HTERT RPE-1 (cell line): ENCODE measurements around the gene CLIC1.

ENCODE experiments used
- in situ Hi-C: fragments of 300-500 bp; cut with MboI; formaldehyde crosslinking; loops from 4 replicates; pipeline ENCODE4 v1.14.3; 2020; ENCODE audit warnings: low sequenced_read_pairs

Gene CLIC1

DNA sequence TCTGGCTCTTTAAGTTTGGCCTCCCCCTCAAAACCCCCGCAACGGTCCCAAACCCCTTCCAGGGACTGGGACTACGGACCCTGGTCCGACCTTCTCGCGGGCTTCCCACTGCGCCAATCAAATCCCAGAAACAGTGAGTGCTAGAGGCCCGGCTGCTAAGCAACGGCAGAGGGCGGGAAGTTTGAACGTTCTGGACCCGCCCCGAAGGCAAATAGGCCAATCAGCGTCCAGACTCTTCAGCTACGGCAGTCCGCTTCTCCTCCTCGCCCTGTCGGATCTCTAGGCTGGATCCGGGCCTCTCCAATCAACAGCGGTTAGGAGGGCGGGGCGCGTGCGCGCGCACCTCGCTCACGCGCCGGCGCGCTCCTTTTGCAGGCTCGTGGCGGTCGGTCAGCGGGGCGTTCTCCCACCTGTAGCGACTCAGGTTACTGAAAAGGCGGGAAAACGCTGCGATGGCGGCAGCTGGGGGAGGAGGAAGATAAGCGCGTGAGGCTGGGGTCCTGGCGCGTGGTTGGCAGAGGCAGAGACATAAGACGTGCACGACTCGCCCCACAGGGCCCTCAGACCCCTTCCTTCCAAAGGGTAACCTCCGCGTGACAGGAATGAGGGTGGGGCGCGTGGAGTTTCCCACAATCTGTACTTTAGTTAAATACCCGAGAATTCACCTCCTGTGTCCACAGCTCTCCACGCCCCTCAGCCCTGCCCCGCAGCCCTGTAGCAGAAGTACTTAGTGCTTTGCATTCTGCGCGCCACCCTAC lies 3.5 kb upstream of the CLIC1 start, which contains the start of gene MSH5:
MSH5 (plus strand) TSS at position 367 of the 758 bp plus-strand sequence. CDS start 462 bp downstream, outside the sequence.
- in situ Hi-C loops = no loop called here

DNA sequence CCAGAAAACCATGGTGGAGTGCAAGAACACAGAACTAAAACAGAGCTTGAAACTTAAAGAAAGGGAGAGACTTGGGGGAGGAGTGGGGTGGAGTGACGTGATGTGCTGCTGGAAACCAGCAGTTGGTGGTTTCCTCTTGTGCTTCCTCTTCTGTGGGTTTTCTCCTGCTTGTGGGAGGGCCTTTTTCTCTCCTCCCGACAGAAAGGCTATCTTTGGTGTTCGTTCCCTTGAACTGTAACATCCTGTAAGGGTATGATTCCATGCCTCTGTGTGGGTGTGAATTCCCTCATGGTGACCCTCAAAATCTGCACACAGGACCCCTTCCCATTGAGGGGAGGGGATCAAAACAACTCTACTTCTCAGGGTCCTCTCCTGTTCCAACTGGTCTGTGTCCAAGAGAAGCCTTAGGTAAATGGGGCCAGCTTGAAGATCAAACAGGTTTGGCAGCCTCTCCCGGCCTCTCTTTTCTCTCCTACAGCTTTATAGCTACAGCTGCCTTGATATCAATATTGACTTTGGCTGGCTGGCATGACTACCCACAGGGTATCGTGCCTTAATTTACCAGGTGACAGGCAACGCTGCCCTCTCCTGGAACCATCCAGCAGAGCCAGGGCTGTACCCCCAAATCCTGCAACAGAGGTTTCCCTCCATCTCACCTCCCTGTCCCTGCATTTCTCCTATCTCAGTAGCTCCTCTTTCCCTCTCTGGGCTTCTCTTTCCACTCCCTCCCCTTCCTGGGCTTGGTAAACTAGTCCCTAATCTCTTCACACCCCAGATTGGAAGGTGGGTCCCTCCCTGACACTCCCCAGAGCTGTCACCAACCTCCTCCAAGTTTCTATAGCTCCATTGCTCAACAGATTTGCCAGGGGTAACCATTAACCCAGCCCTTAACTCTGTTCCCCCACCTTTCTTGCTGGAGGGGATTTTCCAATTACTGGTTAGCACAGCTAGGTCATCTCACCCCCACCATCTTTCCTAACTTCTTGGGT lies 2.0 kb upstream of the CLIC1 start:
- in situ Hi-C loops = no loop called here

DNA sequence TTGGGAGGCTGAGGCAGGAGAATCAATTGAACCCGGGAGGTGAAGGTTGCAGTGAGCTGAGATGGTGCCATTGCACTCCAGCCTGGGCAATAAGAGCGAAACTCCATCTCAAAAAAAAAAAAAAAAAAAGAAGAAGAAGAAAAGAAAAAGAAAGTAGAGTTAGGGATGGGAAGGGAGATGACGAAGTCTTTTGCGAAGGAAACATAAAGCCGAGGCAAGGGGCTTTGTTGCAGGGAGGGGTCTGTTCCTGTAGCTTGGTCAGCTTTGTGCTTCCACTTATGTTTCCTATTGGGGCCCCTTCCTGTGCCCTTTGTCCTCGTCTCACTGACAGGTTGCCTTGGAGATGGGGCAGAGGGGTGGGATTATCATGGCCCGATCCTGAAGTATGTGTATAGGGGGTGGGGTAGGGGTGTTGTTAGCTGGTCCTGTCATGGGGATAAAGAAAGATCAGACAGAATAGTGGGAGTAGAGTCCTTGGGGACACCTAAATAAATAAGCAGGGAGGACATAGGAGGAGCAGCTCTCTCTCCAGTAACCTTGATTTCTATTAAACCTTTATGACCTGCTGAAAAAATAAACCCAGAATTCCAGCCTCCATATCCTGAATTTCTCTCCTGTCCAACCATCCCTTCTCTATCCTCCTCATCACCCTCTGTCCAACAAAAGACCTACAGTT lies 1.1 kb upstream of the CLIC1 start:
- in situ Hi-C loops = no loop called here

DNA sequence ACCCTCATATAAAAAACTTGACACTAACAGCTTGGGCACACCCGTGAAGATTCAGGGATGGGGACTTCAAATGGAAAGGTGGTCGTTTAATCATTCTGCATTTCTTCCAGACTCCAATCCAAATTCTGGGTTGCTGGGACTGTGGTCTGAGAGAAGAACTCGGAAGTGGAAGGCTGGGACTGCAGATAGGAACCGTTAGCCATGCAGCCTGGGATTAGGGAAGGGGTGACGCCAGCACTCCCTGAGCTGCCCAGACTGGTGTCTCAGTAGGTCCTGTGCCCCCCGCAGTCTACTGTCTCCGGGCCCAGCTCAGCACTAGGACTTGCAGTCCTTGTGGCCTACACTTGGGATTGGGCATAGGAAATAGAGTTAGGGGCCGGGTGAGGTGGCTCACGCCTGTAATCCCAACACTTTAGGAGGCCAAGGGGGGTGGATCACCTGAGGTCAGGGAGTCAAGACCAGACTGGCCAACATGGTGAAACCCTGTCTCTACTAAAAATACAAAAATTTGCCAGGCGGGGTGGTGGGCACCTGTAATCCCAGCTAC lies 511 bp upstream of the CLIC1 start:
- in situ Hi-C loops = no loop called here

DNA sequence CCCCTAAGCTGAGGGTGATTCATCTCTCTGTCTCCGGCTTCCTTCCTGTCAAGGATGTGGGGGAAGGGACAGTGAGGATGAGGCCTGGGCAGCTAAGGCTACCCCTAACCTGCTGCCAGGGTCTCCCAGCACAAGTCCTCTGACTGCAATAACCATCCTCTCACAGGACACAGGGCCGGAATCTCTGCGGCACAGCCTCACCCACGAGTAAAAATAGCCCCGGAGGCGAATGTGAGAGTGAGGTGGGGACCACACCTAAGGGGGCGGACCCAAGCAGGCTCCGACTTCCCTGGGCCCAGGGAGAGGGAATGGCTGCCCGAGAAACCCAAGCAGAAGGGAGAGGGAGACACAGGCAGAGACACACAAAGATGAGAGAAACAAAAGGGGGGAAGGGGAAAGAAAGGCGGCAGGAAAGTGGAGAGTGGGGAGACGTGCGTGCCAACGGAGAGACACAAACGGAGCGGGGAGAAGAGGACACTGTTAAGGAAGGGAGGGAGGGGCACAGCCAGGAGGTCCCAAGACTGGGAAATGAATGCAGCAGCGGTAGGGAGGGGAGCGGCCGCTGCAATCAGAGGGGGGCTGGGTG lies 1.4 kb downstream of the CLIC1 start:
- in situ Hi-C loops = no loop called here

DNA sequence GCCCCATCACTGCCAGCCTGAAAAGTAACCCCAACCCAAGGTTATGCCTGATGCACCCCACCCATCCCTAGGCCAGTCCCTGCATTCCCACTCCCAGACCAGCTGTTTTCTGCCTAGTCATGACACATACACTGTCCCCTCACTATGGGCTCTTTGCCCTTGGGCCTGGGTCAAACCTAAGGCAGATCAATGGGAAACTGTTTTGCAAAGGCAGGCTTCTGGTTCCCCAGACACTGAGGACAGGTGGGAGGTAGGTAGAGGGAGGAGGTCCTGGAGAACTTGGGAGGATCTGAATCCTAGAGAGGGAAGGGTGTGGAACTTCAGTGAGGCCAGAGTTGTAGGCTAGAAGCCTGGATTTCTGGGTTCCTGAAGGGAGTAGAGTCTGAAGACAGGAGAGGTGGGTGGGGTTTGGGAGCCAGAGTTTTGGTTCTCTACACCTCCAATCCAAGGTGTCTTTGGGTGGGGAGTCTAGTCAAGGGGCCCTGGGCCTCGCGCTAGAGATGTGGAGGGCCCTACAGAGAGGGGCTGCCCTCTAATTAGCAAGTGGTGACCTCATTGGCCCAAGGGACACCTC lies 2.0 kb downstream of the CLIC1 start:
- in situ Hi-C loops = no loop called here

DNA sequence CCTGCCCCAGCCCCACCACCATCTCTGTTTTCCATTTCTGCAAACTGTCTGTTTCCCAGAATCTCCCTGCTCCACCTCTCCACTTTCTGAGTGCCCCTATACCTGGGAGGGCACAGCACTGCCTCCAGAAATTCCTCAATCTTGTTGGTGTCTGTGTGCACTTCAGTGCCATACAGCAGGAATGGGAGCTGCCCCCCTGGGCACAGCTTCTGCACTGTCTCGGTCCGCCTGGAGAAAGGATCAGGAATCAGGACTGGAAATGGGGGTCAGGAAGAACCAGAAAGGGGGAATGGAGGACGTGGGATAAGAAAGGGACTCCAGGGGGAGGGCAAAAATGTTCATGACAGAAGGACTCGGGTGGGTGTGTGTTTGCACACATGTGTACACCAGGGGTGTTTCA lies 2.6 kb downstream of the CLIC1 start:
- in situ Hi-C loops = no loop called here

DNA sequence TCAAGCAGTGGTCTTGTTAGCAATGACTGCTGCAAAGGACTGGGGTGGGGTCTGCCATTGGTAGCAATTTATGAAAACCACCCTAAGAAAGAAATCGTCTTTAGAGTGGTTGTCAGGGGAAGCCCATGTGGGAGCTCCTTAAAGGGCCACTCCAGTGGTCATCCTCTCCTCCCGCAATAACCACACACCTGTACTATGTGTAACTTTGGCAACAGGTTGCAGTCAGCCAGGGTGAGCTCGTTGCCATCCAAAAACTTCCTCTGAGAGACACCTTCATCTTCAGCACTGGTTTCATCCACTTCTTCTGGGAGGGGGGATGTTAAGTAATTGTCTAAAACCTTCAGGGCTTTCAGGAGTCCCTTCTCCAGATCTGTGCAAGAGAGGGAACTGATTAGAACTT lies 4.3 kb downstream of the CLIC1 start:
- in situ Hi-C loops = no loop called here

DNA sequence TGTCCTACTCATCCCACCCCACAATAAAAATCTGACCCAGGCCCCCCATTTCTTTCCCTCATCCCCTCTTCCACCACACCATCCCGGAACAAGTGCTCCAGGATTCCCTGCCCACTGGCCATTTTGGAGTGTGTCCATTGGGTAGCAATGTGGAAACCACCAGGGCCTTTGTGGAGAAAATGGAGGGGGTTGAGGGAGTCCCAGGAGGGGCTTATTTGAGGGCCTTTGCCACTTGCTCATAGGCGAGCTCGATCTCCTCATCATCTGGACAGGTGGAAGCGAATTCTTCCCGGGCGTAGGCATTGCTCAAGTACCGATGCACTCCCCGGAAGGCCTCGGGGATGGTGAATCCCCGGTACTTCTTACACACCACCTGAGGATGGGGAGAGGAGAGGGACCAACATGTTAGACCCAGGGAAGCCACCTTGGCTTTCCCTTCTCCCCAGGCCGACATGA lies 5.7 kb downstream of the CLIC1 start:
- in situ Hi-C loops = no loop called here

DNA sequence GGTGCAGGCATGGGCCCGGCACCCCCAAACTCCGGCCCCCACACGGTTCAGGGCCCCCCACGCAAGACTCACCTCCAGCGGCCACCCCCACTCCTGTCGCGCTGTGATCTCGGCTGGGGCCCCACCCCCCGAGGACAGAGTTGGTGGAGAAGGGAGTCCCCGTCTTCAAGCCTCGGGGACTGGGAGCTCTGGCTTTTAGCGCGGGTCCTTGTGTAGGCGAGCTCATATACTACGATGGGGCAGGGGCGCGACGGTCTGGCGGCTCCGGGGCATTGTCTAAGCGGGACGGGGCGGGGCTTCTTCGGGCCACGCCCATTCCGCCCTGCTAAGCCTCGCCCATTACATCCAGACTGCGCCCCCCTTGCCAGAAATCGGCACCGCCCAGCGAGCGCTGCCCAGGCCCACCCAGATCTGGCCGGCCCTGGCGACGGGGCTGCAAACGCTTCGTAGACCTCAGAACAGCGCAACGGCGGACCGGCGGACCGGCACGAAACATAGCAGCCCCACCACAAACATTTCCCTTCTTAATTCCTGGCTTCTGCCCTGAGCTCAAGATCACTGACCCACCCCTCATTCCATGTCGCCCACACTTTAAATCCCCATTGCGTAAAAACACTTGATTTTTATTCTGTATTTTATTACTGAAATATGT lies 6.2 kb downstream of the CLIC1 start:
- in situ Hi-C loops = no loop called here

DNA sequence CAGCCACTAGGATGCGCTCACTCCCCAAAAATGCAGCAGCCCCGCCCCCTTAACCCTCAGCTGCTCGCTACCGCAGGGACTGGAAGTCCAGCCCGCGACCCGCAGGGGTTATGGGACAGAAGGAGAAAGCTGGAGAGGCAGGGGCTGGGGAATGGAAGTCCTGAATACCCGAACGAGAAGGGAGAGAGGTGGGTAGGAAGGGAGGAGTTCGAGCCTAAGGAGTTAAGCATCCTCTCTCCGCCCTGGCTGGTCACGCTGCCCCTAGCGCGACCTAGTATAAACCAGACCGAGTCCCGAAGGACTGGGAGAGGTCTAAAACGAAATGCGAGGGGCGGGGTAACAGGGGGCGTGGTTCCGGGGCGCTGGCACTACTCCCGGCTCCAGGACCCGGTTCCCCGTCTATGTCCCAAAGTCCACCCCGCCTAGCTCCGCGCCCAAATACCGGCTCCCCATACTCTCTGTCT lies 6.8 kb downstream of the CLIC1 start:
- in situ Hi-C loops = no loop called here

DNA sequence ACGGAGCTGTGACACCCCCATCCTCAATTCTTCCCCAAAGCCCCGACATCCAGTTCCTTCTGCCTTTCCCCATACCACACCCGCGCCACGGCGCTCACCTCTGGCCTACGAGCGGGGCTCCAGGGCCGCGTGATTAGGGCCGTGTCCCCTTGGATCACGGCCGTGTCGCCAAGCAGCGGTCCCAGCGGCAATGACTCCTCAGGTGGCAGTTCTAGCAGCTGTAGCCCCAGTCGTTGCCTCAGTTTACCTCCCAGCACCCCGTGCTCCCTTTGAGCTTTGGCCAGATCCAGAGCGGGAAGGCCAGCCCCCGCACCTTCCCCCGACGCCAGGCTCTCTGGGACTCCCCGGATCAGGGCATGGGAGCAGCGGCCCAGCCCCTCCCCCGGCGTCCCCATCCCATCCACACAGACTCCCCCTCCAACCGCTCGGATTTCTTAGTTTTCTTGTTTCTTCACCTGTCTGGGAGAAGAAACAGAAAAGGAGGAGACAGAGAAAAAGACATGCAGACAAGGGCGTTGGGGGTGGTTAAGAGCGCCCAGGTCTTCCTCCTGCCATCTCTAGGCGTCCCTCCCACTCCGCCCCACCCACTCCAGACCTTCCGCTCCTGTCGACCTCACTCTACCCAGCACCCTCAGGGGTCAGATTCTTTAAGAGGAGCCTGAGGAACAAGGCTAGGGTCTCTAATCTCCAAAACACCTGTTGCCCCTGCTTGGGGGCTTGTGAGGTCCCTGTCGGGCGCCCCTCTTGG lies 7.4 kb downstream of the CLIC1 start, which contains the start of gene DDAH2:
DDAH2 (minus strand) TSS at position 533 of the 748 bp plus-strand sequence; CDS start at position 395, 138 bp downstream.
- in situ Hi-C loops = no loop called here

DNA sequence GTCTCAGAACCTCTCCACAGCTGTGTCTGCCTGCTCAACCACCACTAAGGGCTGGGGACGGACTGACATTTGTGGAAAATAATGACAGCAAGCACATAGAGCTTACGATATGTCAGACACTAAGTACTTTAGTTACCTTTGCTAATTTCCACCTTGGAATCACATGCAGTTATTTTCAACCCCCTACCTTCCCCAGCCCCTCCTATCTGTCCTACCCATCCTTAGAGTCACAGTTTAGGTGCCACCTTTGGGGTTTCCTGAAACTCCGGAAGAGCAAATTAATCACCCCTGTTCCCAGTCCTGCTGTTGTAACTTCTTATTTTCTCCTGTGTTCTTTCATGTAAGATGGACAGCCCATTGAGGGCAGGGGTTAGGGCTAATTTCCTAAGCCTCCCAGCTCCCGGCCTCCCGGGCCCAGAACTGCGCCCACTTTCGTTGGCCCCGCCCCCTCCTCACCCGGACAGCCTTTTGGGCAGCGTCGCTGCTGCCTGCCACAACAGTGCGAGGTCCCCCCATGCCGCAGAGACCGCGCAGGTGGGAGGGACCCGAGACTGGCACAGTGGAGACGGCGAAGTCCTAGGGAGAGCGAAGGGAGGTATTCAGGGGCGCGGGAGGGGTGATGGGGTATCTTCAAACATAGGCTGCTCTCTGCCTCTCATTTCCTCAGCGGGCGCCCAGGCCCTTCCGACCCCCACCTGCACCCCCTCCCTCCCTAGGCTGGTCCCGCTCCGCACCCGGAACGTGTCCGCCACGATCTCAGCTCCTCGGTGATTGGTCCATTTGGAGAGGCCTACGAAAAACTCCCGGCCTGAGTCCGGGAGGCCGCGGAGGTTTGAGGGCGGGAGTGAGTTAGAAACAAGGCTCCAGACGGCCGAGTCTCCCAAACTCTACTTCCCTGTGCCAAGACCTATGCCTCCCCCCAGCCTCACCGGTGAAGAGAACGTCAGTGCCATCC lies 8.3 kb downstream of the CLIC1 start:
- in situ Hi-C loops = no loop called here

DNA sequence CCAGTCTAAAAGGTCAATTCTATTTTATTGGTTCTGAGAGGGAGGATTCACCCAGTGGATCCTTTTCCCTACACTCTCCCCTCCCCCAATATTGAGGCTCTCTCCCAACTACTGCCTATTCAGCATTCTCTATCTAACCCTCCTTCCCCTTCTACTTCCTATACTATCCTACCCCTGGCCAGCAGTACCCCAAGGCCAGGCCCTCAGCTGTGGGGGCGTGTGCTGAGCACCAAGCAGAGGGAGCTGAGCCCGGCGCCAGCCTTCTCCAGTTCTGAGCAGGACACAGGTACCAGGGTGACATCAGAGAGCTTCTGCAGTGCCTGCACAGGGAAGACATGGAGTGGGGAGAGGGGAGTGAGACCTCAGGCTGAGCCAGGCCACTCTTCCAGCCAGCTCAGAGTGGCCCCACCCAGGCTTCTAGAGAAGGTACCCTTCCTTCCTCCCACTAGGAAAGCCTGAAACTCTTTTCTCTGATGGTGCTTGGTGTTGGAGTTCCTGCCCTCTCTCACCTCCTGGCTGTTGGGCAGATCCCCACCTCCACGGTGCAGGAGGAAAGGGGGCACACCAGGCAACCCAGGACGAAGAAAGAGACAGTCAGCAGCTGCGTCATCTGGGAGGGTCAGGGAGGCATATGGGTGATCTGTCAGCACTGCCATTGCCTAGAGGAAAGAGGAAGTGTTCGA lies 9.2 kb downstream of the CLIC1 start:
- in situ Hi-C loops = no loop called here

DNA sequence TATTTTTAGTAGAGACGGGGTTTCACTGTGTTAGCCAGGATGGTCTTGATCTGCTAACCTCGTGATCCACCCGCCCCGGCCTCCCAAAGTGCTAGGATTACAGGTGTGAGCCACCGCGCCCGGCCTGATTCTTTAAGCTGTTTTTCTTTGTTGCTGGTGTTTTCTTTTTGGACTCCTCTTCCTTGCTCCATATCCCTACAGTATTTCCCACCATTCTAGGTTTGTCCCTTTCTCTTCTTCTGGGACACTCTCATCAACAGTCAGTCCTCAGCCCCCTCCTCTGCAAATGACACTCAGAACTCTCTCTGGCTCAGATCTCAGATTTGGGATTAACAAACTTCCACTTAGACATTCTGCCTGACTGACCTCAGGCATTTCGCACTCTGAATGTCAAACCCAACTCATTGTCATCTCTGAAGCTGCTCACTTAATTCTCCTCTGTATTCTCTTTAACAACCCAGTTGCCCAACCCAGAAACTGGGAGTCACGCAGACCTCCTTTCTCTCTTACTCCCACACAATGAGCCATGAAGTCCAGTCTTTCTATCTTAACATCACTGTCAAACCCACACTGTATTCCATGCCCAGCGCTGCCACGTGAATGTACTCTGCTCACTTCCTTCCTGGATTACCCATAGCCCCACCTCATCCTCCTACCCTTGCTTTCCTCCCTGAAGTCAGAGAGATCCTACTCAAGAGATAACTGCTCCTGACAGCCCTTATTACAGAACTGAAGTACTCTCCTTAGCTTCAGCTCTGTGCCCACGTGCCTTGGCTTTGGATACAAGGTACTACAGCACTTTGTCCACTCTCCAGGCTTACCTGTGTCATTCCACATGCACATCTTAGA lies 10.6 kb downstream of the CLIC1 start:
- in situ Hi-C loops = no loop called here
